ENCODE measurements around the gene ENPP3. TPM values are rescaled to one million over a fixed set of nuclear protein-coding genes. Genes with fewer than 3 reads are reported as not detected.

Gene ENPP3
- polyA plus RNA-seq, 1 of the 3 experiments (the other 2 are of a cell fraction): not detected

GRCh38 chr6:131654326-131654725 lies 17.2 kb downstream of the ENPP3 start:
- H3K4me1 ChIP-seq (ENCODE audit: control insufficient read depth in 1 of 2, insufficient read depth in 2 of 2, low read depth in 1 of 2, low read length in 1 of 2): no peaks in the 10 kb centered on the region
- TF ChIP-seq RFX5 (IDR thresholded peaks at IDR 0.05; ENCODE audit: low read length) (no peak), MEF2A (IDR thresholded peaks at IDR 0.05; ENCODE audit: borderline replicate concordance, low read depth) (no peak), REST (IDR thresholded peaks at IDR 0.05; ENCODE audit: low read depth, low read length) (no peak), CTCF (IDR thresholded peaks at IDR 0.05) (no peak), FOXJ3 (CRISPR knock-in tag; IDR thresholded peaks at IDR 0.05) (no peak), MAX (IDR thresholded peaks at IDR 0.05; ENCODE audit: low read depth) (no peak), RAD21 (IDR thresholded peaks at IDR 0.05; ENCODE audit: low read length) (no peak), RCOR1 (IDR thresholded peaks at IDR 0.05; ENCODE audit: low read length) (no peak), IRF3 (IDR thresholded peaks at IDR 0.05; ENCODE audit: low read depth, low read length) (no peak), PBX3 (IDR thresholded peaks at IDR 0.05) (no peak), GABPA (IDR thresholded peaks at IDR 0.05; ENCODE audit: low read depth) (no peak)
- no peaks in the 10 kb centered on the region for H4K20me1 ChIP-seq (ENCODE audit: insufficient read depth)
- no peaks in the 10 kb centered on the region for H3K79me2 ChIP-seq (ENCODE audit: insufficient read depth)
- WGBS (ENCODE audit: low lambda C conversion rate): 8% methylated on average over 3 of the region's 3 CpGs
- ChIA-PET CTCF (interaction anchor here (2.0 kb wide), 1 partner anchor 26 kb away, joined by 7 read pairs; the partner anchor contains the start of gene MED23), POLR2A (no interaction called here)
- no peak overlapping the region for H3K9ac ChIP-seq
- no peaks in the 10 kb centered on the region for H3K9me3 ChIP-seq
- H3K4me2 ChIP-seq: no peak overlapping the region
- no peaks in the 10 kb centered on the region for H3F3A ChIP-seq (replicated peaks; ENCODE audit: insufficient read depth)
- DNase-seq: no peak
- no peak overlapping the region for H2AFZ ChIP-seq (ENCODE audit: low read depth)
- no peak overlapping the region for H3K27ac ChIP-seq (ENCODE audit: low read depth in 2 of 2, low read length in 1 of 2)
- no peaks in the 10 kb centered on the region for H3K36me3 ChIP-seq (replicated peaks in 1 of 2; ENCODE audit: control insufficient read depth in 1 of 2, insufficient read depth in 2 of 2, low read length in 1 of 2)
- H3K4me3 ChIP-seq (ENCODE audit: low read depth in 2 of 2, low read length in 1 of 2): no peak overlapping the region
- peaks cover 5% of the 10 kb centered on the region; the same call in 1 of the 2 replicates for H3K27me3 ChIP-seq (ENCODE audit: insufficient read depth)
- H3K9me2 ChIP-seq: no peaks in the 10 kb centered on the region
